Natural killer cell treated with Interleukin-12 subunit alpha and Interleukin-12 subunit beta and Interleukin-15 and Interleukin-18, amount 100 ng/mL, for 72 hours (primary cell): ENCODE results near the gene NFE2L1. TPM values are rescaled to one million over a fixed set of nuclear protein-coding genes. Genes with fewer than 3 reads are reported as not detected.

Experiments used
- ATAC-seq, 2 donors: fragments of 150-1000 bp; cut with Tn5 transposase in 1 of 2; sonication (Bioruptor Pico), chemical (Tn5 transposase) in 1 of 2; 2 replicates each; pipeline ENCODE4 v1.10.0; 2021
- DNase-seq: peaks from one replicate; pipeline ENCODE4 v3.0.0; 2022; ENCODE audit warnings: low spot score
- H3K27ac Mint-ChIP-seq, 2 donors: 1 replicate in 1 of 2; 2 replicates in 1 of 2; pipeline ENCODE4 v1.8.0; 2022; ENCODE audit warnings: mixed read lengths in 2 of 2, mild to moderate bottlenecking in 1 of 2, moderate library complexity in 1 of 2
- H3K27me3 Mint-ChIP-seq, 2 donors: 1 replicate in 1 of 2; 2 replicates in 1 of 2; pipeline ENCODE4 v1.8.0; 2022; ENCODE audit warnings: mixed read lengths in 2 of 2
- H3K36me3 Mint-ChIP-seq: one replicate; pipeline ENCODE4 v1.8.0; 2022; ENCODE audit warnings: mixed read lengths
- H3K4me1 Mint-ChIP-seq, 2 donors: 1 replicate in 1 of 2; 2 replicates in 1 of 2; pipeline ENCODE4 v1.8.0; 2022; ENCODE audit warnings: low read depth in 2 of 2, mixed read lengths in 2 of 2, mild to moderate bottlenecking in 1 of 2
- H3K4me3 Mint-ChIP-seq: one replicate; pipeline ENCODE4 v1.8.0; 2022; ENCODE audit warnings: mixed read lengths
- H3K9me3 Mint-ChIP-seq: 2 replicates; pipeline ENCODE4 v1.8.0; 2022; ENCODE audit warnings: mixed read lengths
- total RNA-seq, 2 donors: library from RNA; stranded (reverse); gene quantifications; one replicate each; pipeline ENCODE4 v1.2.3, GENCODE V29; 2022

The NFE2L1 gene
- total RNA-seq, 2 donors from 2014 or later: 103 to 153 TPM

GRCh38 chr17:48104440-48104839 is 56.3 kb downstream of the NFE2L1 start:
- Mint-ChIP-seq H3K27ac (peak overlapping the region; percentile 45 to 83), H3K4me3 (peak overlapping the region; percentile 56), H3K4me1 (peaks cover 53 to 67% of the 10 kb centered on the region in 2 donors), H3K27me3 (no peaks in the 10 kb centered on the region), H3K9me3 (no peaks in the 10 kb centered on the region), H3K36me3 (peaks cover 11% of the 10 kb centered on the region)
- no peak for DNase-seq
- ATAC-seq: no peak

GRCh38 chr17:48106802-48107136 is 58.6 kb downstream of the NFE2L1 start:
- Mint-ChIP-seq H3K27me3 (no peaks in the 10 kb centered on the region), H3K36me3 (peaks cover 19% of the 10 kb centered on the region), H3K9me3 (peaks cover under 1% of the 10 kb centered on the region), H3K4me1 (peaks cover 55 to 69% of the 10 kb centered on the region in 2 donors), H3K4me3 (peak overlapping the region; percentile 86), H3K27ac (peak overlapping the region; percentile 93 to 97)
- ATAC-seq (no peak), DNase-seq (no peak)

- Mint-ChIP-seq H3K27ac (peak within 1 kb of the TSS; percentile 93 to 97), H3K4me1 (peaks cover 57 to 69% of the 10 kb centered on the region in 2 donors), H3K36me3 (peaks cover 26% of the 10 kb centered on the region), H3K9me3 (peaks cover 3% of the 10 kb centered on the region), H3K4me3 (peak within 1 kb of the TSS; percentile 86), H3K27me3 (no peaks in the 10 kb centered on the region)
- ATAC-seq: peak; percentile 94 to 95
- DNase-seq: peak; percentile 93
Observed at GRCh38 chr17:48107137-48108055, 59.2 kb downstream of the NFE2L1 start, which contains the start of gene SNX11. SNX11 (plus strand) TSS chr17:48107766; CDS start chr17:48112044, 4,278 bp downstream.

- Mint-ChIP-seq H3K4me3 (peak overlapping the region; percentile 86), H3K4me1 (peaks cover 47 to 59% of the 10 kb centered on the region in 2 donors)
Observed at GRCh38 chr17:48110761-48111160, 62.6 kb downstream of the NFE2L1 start.

More at GRCh38 chr17:48110761-48111160, 62.6 kb downstream of the NFE2L1 start:
- H3K36me3 Mint-ChIP-seq: peaks cover 21% of the 10 kb centered on the region
- no peak for DNase-seq
- H3K27ac Mint-ChIP-seq: peak overlapping the region; percentile 87 to 97
- H3K9me3 Mint-ChIP-seq: peaks cover 3% of the 10 kb centered on the region
- no peak for ATAC-seq
- H3K27me3 Mint-ChIP-seq: no peaks in the 10 kb centered on the region

Other genes with a start within 250 kb of the NFE2L1 start
- 10 to 100 TPM; 21.6 to 28.6 TPM for gene OSBPL7, start 226.6 kb upstream of the NFE2L1 start, total RNA-seq
- 10 to 100 TPM; 44.6 to 44.7 TPM for gene MRPL10, start 216.8 kb upstream of the NFE2L1 start, total RNA-seq
- gene LRRC46, start 216.7 kb upstream of the NFE2L1 start, total RNA-seq: under 1 TPM; 0.17 to 0.86 TPM
- 10 to 100 TPM; 18.1 to 23.5 TPM for gene SCRN2, start 207.1 kb upstream of the NFE2L1 start, total RNA-seq
- gene SP6, start 197.2 kb upstream of the NFE2L1 start, total RNA-seq: under 1 TPM in 1 of 2 donors, not detected in 1; 0.24 TPM
- 10 to 100 TPM; 22.0 to 25.8 TPM for gene SP2, start 152.1 kb upstream of the NFE2L1 start, total RNA-seq
- 10 to 100 TPM; 21.5 to 39.9 TPM for gene PNPO, start 106.8 kb upstream of the NFE2L1 start, total RNA-seq
- not detected for gene PRR15L, start 90.5 kb upstream of the NFE2L1 start, total RNA-seq
- gene CDK5RAP3, start 77.2 kb upstream of the NFE2L1 start, total RNA-seq: 100 to 1,000 TPM; 150 to 278 TPM
- 10 to 100 TPM; 14.9 to 32.9 TPM for gene COPZ2, start 10.6 kb upstream of the NFE2L1 start, total RNA-seq
- gene CBX1, start 53.1 kb downstream of the NFE2L1 start, total RNA-seq: 10 to 100 TPM; 51.8 to 58.5 TPM
- 100 to 1,000 TPM in 1 of 2 donors, 10 to 100 TPM in 1; 82.2 to 164 TPM for gene SNX11, start 59.4 kb downstream of the NFE2L1 start, total RNA-seq